SH-SY5Y (cell line): ENCODE results near the gene KIF13A.

ENCODE experiments used
- GATA2 ChIP-seq: IDR thresholded peaks from 2 replicates; pipeline ENCODE4 v1.6.1; 2011; ENCODE audit warnings: mild to moderate bottlenecking, low read depth, low read length
- GATA3 ChIP-seq: IDR thresholded peaks from 2 replicates; pipeline ENCODE4 v1.6.1; 2011; ENCODE audit warnings: low read depth, mild to moderate bottlenecking, low read length, moderate library complexity

- no peak for TF ChIP-seq GATA2
- TF ChIP-seq GATA3: no peak
Measured at GRCh38 chr6:17881085-17881858, 106.2 kb downstream of the KIF13A start.
